GM19397 (cell line): ENCODE data around the gene CRTAC1.

Source experiments
- ATAC-seq: cut with Tn5 transposase; IDR thresholded peaks from one replicate; pipeline ENCODE4 v1.9.1; 2021; ENCODE audit warnings: mild to moderate bottlenecking, moderate library complexity; ENCODE audit not compliant: unreplicated experiment

The CRTAC1 gene, protein sequence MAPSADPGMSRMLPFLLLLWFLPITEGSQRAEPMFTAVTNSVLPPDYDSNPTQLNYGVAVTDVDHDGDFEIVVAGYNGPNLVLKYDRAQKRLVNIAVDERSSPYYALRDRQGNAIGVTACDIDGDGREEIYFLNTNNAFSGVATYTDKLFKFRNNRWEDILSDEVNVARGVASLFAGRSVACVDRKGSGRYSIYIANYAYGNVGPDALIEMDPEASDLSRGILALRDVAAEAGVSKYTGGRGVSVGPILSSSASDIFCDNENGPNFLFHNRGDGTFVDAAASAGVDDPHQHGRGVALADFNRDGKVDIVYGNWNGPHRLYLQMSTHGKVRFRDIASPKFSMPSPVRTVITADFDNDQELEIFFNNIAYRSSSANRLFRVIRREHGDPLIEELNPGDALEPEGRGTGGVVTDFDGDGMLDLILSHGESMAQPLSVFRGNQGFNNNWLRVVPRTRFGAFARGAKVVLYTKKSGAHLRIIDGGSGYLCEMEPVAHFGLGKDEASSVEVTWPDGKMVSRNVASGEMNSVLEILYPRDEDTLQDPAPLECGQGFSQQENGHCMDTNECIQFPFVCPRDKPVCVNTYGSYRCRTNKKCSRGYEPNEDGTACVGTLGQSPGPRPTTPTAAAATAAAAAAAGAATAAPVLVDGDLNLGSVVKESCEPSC

DNA sequence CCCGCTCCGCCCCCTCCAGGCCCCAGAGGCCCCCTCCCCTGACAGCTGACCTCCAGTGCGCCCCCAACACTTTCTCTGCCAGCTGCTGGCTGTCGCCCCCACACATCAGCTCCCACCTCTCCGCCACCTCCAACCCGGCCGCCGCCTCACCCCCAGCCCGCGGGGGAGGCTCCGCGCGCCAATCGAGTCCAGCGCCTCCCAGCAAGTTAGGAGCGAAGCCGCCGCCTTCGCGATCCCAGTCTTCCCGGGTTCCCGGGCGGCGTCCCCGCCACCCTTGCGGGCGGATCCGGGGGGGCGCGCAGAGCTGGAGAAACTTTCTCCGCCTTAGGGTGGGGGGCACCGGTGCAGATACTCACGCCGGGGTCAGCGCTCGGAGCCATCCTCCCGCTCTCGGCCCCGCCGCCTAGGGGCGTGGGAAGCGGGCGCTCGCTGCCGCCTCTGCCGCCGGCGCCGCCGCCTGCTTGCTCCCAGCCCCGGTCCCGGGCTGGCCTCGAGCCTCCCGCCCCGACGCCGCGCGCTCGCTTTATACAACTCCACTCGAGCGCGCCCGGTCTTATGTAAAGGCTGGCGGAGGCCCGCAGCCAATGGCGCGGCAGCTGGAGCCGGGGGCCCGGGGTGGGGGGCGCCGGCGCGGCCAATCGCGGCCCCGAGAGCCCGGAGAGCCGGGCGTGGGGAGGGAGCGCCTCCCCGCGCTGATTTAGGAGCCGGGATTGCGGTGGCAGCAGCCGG, at the start of gene CRTAC1:
CRTAC1 (minus strand) TSS at position 529 of the 729 bp plus-strand sequence; CDS start at position 380, 149 bp downstream.
- no peak for ATAC-seq

DNA sequence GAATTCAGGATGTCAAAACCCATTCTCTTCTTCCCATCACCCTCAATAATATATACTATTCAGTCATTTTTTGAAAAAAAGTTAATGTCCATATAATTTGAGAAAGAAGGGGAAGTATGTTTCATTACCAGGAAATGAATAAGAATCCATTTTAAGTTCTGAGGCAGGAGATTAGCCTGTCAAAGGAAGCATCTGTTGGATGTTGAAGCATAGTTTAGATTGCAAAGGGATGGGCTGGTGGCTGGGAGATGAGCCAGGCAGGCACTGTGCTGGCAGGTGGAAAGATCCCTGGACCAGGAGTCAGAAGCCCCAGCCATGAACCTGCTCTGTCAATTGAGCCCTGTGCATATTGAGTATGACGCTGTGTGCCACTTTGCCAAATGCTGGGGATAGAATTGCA, 48.4 kb upstream of the CRTAC1 start:
- no peak for ATAC-seq

DNA sequence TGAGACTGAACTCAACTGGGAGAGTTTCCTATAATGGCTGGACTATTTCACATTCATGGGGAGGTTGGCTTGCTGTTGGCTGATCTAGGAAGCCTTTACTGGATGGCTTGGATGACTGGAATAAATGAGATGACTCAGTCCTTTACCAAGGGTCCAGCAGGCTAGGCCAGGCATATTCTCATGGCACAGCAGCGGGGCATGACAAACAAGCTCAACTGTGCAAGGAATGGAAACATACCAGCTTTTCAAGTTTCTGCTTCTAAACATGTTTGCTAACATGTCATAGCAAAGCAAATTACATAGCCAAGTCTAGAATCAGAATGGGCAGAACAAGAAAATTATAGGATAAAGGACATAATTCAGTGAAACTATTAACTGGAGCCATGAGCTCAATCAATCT, 46.8 kb upstream of the CRTAC1 start:
- no peak for ATAC-seq

DNA sequence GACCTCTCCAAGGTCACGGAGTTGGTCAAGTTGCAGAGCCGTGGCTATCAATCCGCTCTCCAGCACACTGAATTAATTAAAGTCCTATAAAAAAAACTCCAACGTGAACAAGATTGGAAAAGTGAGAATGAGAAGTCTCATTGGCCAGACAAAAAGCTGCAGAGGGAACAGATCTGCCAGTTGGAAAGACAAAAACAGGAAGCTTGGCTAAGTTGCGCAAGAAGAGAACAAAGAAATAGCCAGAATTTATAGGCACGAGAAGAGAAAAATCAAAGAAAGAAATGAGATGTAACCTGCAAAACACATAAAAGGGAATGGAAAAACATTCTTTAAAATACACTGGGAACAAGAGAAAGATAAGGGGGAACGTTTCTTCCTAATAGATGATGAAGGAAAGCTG, 45.7 kb upstream of the CRTAC1 start:
- ATAC-seq: no peak

DNA sequence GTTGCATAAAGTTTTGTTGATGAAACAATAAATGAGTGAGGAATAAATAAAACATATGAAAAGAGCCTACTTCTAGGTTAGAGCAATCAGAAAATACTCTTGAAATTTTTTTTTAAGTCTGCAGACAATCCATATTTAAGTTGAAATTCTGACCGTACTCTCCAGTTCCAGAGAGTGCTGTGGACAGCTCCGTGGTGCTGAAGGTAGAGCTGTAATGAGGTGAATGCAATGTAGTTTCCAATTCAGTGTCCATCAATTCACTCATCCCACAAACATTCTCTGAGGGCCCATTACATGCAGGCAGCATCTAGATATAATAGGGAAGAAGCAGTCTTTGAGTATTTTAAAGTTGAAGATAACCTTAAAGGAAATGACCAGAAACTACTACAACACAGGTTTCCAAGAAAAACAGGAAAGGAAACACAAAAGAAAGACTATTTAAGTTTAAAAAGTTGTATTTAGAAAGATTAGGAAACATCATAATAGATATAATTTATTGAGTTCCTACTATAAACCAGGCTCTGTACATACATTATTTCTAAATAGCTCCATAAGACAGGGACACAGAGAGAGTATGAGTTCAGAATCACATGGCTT, 44.0 kb upstream of the CRTAC1 start:
- no peak for ATAC-seq

DNA sequence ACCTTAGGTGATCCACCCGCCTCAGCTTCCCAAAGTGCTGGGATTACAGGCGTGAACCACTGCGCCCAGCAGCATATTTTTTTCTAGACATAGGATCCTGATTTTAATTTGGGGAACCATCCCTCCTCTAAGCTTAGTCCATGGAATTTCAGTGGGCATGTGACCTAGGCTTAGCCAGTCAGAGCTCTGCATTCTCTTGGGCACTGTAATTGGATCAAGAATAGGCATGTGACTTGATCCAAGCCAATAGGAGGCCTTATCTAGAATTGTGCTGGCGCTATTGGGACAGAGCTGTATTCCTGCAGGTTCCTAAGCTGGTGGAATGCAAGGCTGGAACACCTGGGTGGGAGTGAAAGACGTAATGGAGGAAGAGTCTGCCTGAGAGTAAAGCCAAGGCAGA, 36.7 kb upstream of the CRTAC1 start:
- ATAC-seq: no peak

DNA sequence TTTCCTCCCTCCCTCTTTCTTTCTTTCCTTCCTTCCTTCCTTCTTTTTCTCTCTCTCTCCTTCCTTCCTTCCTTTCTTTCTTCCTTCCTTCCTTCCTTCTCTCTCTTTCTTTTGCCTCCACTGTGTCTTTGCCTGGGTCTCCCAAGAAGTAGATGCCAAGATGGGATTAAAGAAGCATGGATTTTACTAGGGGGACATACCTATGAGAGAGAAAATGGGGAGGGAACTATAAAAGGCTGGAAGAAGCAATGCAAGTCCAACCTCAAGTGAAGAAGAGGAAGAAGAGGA, 33.3 kb upstream of the CRTAC1 start:
- no peak for ATAC-seq

DNA sequence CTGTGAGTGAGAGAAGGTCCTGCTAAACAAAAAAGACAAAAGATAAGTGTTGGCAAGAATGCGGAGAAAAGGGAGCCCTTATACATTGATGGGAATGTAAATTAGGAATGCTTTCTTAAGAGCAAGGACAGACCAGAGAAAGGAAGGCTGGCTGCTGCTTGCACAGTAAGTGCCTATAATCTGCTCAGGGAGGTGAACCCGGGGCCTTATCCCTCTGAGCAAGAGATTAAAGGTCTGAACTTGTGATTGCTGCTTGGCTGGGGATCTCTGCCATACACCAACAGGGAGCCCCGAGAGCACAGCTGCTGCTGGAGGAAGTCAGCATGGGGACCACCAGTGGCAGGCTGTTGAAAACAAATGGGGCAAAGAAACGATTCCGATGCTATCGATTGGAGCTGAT, 32.0 kb upstream of the CRTAC1 start:
- no peak for ATAC-seq

DNA sequence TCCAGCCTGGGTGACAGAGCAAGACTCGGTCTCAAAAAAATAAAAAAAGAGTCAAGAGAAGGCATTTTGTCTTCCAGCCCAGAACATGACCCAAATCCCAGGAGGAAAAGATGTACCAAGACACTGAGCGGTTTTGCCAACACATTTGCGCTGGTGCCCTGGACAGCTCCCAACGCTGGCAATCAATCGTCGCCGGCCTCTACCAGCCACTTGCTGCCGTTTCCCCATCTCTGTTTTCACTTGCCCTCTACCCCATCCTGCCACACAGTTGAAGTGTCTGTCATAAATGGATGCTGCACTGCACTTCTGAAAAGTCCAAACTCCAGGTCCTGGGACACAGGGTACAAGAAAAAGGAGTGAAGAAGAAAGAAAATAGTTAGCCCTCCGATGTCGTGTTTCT, 29.7 kb upstream of the CRTAC1 start:
- no peak for ATAC-seq

DNA sequence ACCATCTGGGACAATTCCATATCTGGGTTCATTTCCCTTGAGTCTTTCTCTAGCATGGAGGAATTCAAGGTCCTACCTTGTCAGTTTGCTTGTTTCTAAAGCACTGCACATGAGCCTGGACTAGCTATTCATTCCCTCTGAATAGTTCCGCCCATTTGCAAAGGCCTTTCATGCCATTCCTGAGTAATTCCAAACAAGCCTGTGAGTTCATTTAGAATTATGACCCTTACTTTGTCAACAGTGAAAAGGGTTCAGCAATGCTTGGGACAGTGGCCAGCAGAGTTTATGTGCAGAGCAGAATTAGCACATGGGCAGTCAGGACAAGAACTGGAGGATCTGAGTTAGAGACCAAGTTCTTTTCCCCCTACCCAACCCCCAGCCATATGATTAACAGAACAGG, 27.9 kb upstream of the CRTAC1 start:
- ATAC-seq: no peak

DNA sequence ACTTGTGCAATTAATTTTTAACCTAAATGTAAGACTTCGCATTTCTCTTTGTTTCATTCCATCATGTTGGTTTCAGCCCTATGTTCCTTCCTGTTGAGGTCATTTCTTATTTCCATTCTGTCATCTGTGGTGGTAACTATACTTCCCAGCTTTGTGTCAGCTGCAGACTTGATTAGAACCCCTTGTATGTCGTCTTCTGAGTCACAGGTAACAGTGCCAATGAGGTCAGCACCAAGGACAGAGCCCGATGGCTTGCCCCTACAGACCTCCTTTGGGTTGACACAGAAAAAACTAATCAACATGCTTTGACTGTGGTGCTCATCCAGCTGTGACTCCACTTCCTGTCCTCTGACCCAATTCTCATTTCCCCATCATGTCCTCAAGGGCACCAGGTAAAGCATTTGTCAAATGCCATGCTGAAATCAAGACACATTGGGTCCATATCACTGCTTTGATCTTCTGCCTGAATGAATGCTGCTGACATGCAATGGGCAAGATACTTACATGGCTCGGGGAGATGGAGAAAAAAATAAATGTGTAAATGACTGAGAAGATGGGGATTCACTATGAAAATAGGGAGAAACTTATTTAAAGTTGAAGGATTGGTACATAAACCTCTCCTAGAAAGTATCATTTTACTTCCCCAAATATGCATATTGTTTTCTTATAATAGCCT, 25.6 kb upstream of the CRTAC1 start:
- no peak for ATAC-seq

DNA sequence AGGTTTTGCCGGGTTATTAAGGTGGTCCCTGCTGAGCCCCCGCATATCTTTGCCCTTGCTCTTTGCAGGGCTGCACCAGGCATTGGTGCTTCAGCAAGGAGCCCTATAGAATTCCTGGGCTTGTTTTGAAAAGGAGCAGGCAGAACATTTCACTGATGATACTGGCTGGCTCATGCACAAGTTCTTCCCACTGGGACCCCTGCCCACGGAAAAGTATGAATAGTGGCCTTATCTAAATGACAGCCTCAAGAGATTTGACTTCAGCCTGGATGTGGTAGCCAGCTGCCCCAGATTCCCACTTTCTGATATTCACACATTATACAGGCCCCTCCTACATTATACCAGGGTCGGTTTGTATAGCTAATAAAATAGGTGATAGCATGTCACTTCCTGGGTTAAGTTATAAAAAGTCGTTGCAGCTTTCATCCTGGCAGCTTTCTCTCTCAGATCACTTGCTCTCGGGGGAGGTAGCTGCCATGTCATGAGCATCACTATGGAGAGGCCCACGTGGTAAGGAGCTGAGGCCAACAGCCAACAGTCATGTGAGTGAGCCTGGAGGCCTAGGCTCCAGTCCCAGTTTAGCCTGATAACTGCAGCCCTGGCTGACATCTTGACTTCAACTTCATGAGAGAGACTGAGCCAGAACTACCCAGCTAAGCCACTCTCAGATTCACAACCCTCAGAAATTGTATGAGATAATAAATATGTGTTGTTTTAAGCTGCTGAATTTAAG, 16.8 kb upstream of the CRTAC1 start:
- no peak for ATAC-seq

DNA sequence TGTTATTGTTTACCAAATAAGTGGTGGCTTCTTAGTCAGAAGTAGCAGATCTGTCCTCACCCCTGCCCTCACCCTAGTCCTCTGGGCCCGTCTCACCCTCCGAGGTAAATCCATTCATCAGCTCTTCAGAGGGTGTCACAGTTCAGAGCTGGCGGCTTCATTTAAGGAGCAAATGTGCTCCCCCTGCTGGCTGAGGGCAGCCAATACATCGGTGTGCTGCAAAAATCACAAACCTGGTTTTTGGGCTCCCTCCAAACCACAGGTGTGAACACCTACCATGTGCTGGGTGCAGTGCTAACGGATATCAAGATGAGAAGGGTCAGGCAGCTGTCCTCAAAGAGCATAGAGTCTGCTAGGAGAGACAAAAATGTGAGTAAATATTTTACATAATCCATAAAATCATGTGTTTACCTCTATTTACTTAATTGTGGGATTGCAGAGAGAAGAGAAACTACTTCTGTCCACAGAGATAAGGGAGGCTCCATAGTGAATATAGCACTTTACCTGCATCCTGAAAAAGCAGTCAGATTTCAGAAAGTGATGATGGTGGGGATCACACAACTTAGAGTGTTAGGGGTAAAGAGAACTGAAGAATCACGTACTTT, 15.5 kb upstream of the CRTAC1 start:
- ATAC-seq: no peak

DNA sequence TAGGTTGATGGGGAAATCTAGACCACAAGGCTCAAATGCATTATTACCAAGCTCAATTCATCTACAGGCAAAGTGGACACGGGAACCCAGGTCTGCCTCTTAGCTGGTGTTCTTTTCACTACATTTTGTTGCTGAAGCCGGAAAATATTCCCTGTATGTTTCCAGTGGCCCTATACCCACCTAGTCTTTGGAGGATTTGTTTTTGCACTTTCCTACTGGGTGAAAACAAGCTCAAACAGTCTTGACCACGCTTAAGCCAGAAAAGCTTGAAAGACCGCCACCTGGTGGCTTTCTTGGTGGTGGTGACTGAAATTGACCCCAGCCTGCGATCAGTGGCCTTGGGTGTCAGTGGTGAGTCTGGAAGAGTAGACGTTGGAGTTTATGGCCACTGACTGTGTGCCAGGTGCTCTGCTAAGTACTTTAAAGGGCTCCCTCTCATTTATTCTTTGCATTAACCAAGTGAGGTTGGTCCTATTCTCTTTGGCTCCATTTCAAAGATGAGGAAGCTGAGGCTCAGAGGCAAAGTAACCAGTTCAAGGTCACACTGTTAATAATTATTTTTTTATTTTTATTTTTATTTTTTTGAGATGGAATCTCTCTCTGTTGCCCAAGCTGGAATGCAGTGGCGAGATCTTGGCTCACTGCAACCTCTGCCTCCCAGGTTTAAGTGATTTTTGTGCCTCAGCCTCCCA, 11.1 kb upstream of the CRTAC1 start:
- ATAC-seq: no peak

DNA sequence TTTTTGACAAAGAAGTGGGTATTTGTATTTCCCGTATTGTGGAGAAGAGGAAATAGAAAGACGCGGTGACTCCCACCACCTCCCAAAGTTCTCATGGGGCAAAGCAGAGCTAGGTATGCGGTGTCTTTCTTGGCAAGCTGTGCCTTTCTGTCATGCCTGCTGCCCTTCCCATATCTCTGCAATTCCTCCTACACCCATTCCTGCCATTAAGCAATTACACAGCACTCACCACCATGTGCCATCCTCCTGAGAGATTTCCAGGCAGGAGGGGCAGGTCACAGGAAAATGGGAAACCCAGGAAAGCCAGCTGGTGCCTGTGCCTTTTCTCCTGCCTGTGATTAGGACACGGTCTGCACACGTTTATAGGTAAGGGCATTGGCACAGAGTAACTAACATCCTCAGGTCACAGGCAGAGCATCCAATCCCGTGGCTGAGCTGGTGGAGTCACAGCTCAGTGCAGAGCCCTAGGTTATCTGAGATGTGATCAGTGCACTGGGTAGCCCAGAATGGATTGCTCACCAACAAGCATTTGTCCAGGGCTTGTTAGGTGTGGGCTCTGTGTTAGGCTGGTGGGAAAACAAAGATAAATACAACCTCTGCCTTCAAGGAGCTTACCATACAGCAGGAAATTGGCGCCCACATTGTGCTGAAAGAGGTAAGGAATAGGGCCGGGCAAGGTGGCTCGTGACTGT, 9.4 kb upstream of the CRTAC1 start:
- no peak for ATAC-seq

DNA sequence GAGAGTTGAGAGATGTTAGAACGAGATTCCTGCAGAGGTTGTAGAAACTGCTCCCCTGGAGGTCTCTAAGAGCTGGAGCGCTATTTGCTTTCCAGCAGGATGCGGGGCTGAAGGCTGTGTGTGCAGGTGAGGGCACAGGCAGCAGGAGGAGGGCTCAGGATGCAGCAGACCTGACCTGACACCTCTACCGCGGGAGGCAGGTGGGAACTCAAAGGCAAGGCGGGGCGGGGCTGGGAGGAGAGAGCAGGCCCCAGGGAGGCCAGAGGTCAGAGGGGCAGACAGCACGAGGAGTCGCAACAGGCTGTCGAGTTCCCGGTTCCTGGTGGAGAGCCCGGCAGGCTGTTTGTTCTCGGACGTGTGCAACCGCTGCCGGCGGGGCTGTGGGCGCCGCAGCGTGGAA, 7.9 kb upstream of the CRTAC1 start:
- no peak for ATAC-seq

DNA sequence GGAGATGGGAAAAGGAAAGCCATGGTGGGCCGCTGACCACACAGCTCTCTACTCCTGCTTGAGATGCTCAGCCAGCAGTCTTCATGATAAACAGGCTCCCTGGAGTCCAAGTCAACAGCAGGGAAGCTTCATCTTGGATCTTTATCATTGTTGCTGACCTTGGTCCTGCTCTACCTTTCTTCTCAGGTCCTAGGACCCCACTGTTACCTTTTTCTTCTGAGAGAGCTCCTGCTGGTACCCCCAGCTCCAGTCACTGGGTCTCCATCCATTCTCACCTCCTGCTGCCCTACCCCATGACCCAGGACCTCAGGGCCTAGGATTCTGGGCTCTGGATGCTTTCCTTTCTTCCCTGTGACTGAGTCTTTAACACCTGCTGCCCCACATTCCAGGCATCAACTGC, 5.2 kb upstream of the CRTAC1 start:
- no peak for ATAC-seq

DNA sequence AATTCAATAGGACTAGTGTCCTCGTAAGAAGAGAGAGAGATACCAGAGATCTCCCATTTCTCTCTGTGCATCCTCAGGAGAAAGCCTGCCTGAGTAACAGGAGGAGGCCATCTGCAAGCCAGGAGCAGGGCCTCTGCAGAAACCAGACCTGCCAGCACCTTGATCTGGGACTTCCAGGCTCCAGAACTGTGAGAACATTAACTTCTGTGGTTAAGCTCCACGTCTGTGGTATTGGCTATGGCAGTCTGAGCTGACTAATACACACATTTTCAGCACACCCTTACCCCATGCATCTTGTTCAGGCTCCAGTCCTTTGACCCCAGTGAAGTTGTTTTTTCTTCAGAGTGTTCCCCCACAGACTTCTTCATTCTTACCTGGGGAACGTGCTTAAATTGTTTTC, 3.1 kb upstream of the CRTAC1 start:
- ATAC-seq: no peak

DNA sequence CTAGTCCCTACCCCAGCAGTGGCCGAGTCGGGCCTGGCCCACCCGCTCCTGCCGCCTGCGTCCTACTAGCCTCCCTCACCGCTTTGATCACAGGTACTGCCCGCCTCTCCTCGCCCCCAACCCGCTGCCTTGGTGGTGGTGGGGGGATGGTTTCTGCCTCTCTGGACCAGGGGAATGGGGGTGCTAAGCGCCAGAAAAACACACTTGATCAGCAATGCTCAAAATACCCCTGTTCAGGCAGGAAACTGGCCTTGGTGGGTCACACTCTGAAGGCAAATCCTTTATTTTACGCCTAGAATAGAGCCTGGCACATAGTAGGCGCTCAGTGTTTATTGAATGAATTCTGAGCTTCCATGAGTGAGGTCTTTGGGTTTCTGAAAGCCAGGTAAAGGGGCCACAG, 1.0 kb upstream of the CRTAC1 start:
- no peak for ATAC-seq
